HG02798 (cell line): ENCODE data around the gene GRIA1.

Experiments
- ATAC-seq: cut with Tn5 transposase; IDR thresholded peaks from one replicate; pipeline ENCODE4 v1.9.1; 2021; ENCODE audit warnings: mild to moderate bottlenecking; ENCODE audit not compliant: unreplicated experiment, poor library complexity

Gene GRIA1

DNA sequence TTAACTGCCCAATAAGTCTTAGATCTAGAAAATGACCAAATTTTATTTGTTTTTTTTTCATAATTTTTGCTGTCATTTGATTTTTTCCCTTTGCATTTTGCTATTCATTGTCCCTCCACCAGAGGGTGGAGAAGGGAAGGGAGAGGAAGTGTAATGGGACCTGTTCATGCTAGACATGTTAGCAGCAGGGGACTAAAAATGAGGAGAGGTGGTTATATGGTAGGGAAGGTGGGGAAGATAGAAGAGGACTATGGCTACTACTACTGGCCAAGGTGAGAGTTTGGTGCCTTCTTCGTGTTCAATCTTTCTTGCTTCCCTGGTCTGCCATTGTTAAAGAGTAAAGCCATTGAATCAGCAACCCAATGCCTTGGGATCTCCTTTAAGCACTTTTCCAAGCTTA is 6.4 kb downstream of the GRIA1 start:
- ATAC-seq: peak; percentile 45

DNA sequence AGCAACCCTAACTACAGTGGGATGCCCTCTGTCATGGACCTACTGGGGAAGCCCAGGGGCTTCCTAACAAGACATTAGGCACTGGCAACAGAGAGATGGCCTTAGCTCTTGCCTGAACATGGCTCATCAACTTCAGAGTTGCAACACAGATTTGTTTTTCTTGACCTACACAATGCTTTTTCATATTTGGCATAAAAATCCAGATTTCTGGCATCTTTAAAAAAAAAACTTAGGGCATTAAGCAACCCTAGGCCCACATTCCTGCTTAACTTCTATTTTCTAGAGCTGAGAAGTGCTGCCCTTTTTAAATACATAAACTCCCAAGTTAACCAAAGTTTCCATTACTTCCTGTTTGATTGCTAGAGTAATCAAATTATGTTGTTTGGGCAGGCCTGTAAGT is 8.0 kb downstream of the GRIA1 start:
- ATAC-seq: no peak

DNA sequence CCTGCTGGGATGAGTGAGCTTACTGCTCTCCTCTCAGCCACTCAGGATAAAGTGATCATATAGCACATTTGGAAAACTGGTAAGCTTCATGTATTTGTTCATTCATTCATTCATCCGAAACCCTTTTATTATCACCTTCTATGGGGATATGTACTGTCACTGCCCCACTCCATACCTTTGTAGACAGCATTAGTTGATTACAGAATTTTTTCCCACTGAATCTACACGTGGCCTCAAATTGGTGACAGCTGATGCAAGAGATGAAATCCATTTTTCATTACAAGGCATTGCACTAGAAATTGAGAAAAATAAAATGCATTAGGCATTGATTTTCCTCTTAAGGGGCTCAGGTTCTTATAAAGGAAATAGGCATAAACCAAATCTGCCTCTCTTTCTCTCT is 9.7 kb downstream of the GRIA1 start:
- no peak for ATAC-seq

DNA sequence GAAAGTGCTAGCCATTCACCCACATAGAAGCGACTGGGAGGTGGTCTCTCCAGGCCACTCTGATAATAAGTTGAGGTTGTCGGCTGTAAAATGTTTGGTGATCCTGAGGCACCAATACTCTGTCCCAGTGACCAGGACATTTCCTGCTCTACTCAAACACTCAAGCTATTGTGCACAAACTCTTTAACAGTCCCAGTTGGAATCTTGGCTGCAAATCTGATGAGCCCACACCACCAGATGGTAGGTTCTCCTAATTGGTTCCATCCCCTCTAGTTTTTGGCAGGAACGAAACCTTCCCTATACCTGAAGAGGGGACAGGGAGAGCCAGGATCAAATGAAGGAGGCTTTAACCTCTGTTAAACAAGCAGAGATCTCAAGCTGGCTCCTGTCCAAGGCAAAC is 14.3 kb downstream of the GRIA1 start:
- ATAC-seq: no peak

GRCh38 chr5:153508700-153509099 is 18.2 kb downstream of the GRIA1 start:
- ATAC-seq: no peak

- no peak for ATAC-seq
These were observed 21.2 kb downstream of the GRIA1 start for GRCh38 chr5:153511622-153512021.

DNA sequence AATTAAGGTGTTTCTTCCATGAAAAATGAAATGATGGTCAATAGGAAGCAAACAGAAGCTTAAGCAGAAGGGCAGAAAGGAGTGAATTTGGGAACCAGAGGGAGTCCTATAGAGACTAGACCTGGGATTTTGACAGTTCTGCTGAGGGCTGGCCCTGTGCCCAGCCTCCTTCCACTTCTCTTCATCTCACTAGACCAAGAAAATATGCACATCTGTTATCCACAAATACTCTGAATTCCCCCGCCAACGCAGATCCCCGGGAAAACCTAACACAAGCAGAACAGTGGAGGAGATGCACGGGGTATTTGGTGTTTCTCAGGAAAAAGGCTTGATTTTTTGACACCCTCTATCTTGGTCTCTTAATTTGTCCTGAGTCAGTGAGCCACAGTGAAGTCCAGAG is 22.7 kb downstream of the GRIA1 start:
- ATAC-seq: no peak

- no peak for ATAC-seq
These were observed 24.8 kb downstream of the GRIA1 start for GRCh38 chr5:153515301-153515700.

GRCh38 chr5:153516504-153517240 is 26.2 kb downstream of the GRIA1 start:
- no peak for ATAC-seq

GRCh38 chr5:153517241-153517611 is 26.8 kb downstream of the GRIA1 start:
- ATAC-seq: no peak

DNA sequence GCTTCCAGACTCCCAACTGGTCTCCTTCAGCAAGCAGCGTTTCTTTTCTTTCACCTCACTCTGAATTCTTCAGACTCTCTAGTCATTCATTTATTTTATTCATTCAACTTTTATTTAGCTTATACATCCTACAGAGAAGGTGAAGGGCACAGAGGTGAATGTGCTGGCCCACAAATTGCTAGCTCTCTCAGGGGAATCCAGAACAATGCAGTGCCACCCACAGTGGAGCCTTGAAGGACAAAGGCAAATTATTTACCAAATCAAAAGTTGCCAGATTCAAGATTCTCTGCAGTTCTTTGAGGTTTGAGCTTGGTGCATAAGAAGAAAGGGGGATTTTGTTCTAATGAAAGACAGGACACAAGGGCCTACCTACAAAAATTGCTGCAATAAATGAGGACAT is 29.7 kb downstream of the GRIA1 start:
- no peak for ATAC-seq

- ATAC-seq: no peak
These were observed 30.5 kb downstream of the GRIA1 start for GRCh38 chr5:153520952-153521351.

DNA sequence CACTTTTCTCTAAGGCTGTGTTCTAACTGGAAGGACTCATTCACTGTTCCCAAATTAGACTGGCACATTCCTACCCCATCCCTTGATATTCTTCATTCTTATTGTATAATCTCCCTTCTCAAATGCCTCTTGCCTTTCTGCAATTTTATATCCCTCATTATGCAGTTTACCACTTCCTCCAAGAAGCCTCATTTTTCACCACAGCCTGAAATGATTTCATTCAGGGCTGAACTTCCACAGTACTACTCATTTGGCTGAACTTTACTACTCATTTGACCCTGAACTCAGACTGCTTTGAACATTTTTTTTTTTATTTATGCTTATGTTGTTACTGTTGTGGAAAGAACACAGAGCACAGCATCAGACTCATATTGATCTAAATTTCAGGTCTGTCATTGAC is 32.7 kb downstream of the GRIA1 start:
- ATAC-seq: no peak

DNA sequence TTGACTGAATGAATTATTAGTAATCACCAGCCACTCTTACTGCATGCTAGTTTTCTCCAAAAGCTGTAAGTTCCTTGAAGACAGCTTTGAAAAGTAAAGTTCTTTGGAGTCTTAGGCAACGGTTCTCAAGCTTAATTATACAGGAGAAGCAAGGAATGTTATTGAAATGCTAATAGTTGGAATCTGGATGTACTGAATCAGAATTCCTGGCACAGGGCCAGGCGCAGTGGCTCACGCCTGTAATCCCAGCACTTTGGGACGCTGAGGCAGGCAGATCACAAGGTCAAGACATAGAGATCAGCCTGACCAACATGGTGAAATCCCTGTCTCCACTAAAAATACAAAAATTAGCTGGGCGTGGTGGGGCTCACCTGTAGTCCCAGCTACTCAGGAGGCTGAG is 33.4 kb downstream of the GRIA1 start:
- ATAC-seq: no peak

- no peak for ATAC-seq
These were observed 35.1 kb downstream of the GRIA1 start for GRCh38 chr5:153525536-153525935.

- no peak for ATAC-seq
These were observed 40.1 kb downstream of the GRIA1 start for GRCh38 chr5:153530357-153531143.

DNA sequence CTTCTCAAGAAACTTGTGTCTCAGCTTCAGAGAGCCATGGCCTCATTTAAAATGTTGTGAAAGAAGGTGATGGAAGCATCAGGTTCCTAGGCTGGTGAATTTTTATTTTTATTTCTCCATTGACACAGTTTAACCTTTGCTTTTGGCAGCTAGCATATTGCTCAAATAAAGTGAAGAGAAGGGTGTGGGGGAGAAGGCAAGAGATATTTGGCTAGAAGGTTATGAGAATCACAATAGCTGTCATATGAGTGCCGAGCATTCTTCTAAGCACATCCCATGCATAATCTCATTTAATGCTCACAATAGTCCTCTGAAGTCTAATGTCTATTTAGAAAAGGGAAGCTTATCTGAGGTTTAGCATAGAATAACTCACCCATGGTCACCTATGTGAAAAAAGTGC is 43.1 kb downstream of the GRIA1 start:
- ATAC-seq: no peak

DNA sequence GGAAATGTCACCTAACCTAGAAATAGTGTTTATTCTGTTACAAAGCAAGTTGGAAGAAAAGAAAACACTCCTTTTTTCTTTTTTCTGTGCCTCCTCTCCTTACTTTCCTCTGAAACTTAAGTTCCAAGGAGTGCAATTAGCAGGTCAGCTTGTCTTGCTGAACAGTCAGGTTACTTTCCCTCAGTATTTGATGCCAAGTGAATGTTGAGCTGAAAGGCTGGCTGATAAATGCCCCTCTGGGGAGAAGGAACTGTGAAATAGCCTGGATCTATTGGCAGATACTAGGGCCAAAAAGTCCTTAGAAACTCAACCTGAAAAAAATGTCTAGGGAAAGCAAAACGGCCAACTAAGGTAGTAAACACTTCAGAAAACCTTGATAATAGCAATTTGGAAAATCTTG is 43.6 kb downstream of the GRIA1 start:
- no peak for ATAC-seq

- no peak for ATAC-seq
These were observed 46.7 kb downstream of the GRIA1 start for GRCh38 chr5:153537207-153537606.

GRCh38 chr5:153539983-153540382 is 49.5 kb downstream of the GRIA1 start:
- ATAC-seq: no peak

DNA sequence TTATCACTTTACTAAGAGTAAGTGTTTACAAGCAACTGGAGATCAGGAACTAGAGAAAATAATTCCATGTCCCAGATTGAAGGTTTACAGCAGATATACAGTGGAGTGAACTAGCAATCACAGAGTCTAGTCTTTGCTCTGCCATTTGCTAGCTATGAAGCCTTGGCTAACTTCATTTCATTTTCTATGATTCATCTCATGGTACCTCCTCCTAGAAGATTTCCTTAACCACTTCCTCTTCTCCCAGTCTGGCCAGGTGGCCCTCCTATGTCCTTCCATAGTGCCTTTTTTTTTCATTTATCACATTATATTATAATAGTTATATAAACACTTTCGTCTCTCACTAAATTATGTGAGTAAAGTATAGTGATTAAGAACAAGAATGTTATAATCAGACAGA is 52.1 kb downstream of the GRIA1 start:
- ATAC-seq: no peak

DNA sequence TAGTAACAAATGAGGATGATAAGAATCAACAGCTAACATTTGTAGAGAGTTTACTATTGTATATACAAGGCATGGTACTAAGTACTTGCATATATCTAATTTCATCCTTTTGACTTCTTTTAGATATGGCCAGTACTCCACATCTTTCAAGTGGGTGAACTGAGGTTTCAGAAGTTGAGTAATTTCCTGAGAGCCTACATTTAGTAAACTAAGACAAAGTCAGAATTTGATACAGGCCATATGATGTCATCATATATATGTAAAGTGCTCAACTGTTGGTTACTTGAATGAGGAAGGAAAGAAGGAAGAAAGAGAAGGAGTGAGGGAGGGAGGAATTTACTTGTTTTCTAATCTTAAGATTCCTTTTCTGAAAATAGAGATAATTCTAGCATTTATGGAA is 52.8 kb downstream of the GRIA1 start:
- no peak for ATAC-seq
